Hair follicle dermal papilla cell (primary cell): Measurements from ENCODE around the gene FOXO3. TPM values are rescaled to one million over a fixed set of nuclear protein-coding genes. Genes with fewer than 3 reads are reported as not detected.

Experiments used
- small RNA-seq: library from RNA; depleted of rRNA; stranded (forward); fragments of <200 nt; gene quantifications from one replicate; pipeline ENCODE3, GENCODE V24; 2012
- total RNA-seq: library from RNA; depleted of rRNA; stranded (reverse); fragments of >200 nt; gene quantifications from 2 replicates; pipeline ENCODE4 v1.2.3, GENCODE V29; 2012

The FOXO3 gene
- total RNA-seq: 106 and 130 TPM in 2 replicates

DNA sequence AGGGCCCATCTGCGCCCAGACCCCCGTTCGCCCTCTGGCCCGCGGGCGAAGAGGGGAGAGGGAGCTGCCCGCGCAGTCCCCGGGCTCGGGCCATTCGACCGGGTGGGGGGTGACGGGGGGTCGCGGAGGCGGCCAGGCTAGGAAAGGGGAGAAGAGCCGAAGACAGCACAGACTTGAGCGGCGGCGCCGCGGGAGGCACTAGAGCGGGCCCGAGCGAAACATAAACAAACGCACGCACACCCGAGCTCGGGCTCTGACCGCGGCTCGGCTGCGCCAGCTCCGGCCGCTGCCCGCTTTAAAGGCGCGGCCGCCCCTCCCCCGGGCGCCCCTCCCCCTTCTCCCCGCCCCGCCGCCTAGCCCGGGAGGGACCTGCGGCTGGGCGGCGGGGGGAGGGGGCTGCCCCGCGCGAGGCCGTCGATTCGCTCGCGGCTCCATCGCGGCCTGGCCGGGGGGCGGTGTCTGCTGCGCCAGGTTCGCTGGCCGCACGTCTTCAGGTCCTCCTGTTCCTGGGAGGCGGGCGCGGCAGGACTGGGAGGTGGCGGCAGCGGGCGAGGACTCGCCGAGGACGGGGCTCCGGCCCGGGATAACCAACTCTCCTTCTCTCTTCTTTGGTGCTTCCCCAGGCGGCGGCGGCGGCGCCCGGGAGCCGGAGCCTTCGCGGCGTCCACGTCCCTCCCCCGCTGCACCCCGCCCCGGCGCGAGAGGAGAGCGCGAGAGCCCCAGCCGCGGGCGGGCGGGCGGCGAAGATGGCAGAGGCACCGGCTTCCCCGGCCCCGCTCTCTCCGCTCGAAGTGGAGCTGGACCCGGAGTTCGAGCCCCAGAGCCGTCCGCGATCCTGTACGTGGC is at the start of gene FOXO3:
FOXO3 (plus strand) TSS at position 455 of the 846 bp plus-strand sequence; CDS start at position 747, 292 bp downstream.

Small RNAs within 50 kb of the gene (small RNA-seq; reads per million reads assigned to genes)
- gene AL391646.1 (not detected), gene SUMO2P8 (not detected)
